OCI-LY1 (cell line): ENCODE data around the gene TADA1.
A peak's percentile ranks its signal among the peaks of the same experiment; 100 is the strongest.

Experiments used
- H2AFZ ChIP-seq: fragments of 200-600 bp; sonication (generic), shearing (Covaris generic); 2 replicates; pipeline ENCODE4 v1.6.0; 2014; ENCODE audit warnings: antibody characterized with exemption, mild to moderate bottlenecking, low read length
- H3F3A ChIP-seq: fragments of 200-600 bp; sonication (generic), shearing (Covaris generic); 2 replicates; pipeline ENCODE4 v1.6.0; 2014; ENCODE audit warnings: mild to moderate bottlenecking, antibody characterized with exemption, low read length, moderate library complexity; ENCODE audit not compliant: insufficient read depth
- H3K27ac ChIP-seq: fragments of 200-600 bp; sonication (generic); 2 replicates; pipeline ENCODE4 v1.5.1; 2014; ENCODE audit warnings: low read length, mixed run types, mild to moderate bottlenecking, low read depth; ENCODE audit not compliant: poor library complexity, severe bottlenecking
- H3K27me3 ChIP-seq: fragments of 200-600 bp; sonication (generic); 2 replicates; pipeline ENCODE4 v1.6.0; 2014; ENCODE audit warnings: antibody characterized with exemption, mild to moderate bottlenecking, low read length, moderate library complexity; ENCODE audit not compliant: insufficient read depth
- H3K36me3 ChIP-seq: fragments of 200-600 bp; sonication (generic); 2 replicates; pipeline ENCODE4 v1.6.1; 2014; ENCODE audit warnings: mild to moderate bottlenecking, antibody characterized with exemption, low read length, moderate library complexity, mixed read lengths; ENCODE audit not compliant: insufficient read depth
- H3K4me1 ChIP-seq: fragments of 200-600 bp; sonication (generic); 2 replicates; pipeline ENCODE4 v1.5.1; 2014; ENCODE audit warnings: mild to moderate bottlenecking, low read length, moderate library complexity; ENCODE audit not compliant: insufficient read depth, severe bottlenecking
- H3K4me2 ChIP-seq: fragments of 200-600 bp; sonication (generic), shearing (Covaris generic); 2 replicates; pipeline ENCODE4 v1.6.1; 2014; ENCODE audit warnings: low read length
- H3K4me3 ChIP-seq: fragments of 200-600 bp; sonication (generic); 2 replicates; pipeline ENCODE4 v1.5.1; 2014; ENCODE audit warnings: low read length, low read depth, mild to moderate bottlenecking, mixed read lengths; ENCODE audit not compliant: poor library complexity, severe bottlenecking
- H3K79me2 ChIP-seq: fragments of 200-600 bp; shearing (Covaris generic); 2 replicates; pipeline ENCODE4 v1.6.1; 2016; ENCODE audit warnings: mixed run types, low read length, mixed read lengths; ENCODE audit not compliant: insufficient read depth
- H3K9ac ChIP-seq: fragments of 200-600 bp; sonication (generic), shearing (Covaris generic); 2 replicates; pipeline ENCODE4 v1.6.1; 2014; ENCODE audit warnings: mild to moderate bottlenecking, low read length, mixed read lengths
- H3K9me2 ChIP-seq: fragments of 200-600 bp; sonication (generic), shearing (Covaris generic); 2 replicates; pipeline ENCODE4 v1.6.1; 2014; ENCODE audit warnings: low read depth, mild to moderate bottlenecking, low read length, mixed read lengths
- H3K9me3 ChIP-seq: fragments of 200-600 bp; shearing (Covaris generic); 2 replicates; pipeline ENCODE4 v1.6.1; 2014; ENCODE audit warnings: low read length, mixed read lengths
- H4K20me1 ChIP-seq: fragments of 200-600 bp; sonication (generic), shearing (Covaris generic); 2 replicates; pipeline ENCODE4 v1.6.0; 2016; ENCODE audit warnings: mild to moderate bottlenecking, low read length; ENCODE audit not compliant: insufficient read depth
- CTCF ChIP-seq: fragments of 200-600 bp; sonication (generic), shearing (Covaris generic); IDR thresholded peaks from 2 replicates; pipeline ENCODE4 v1.5.1; 2017; ENCODE audit warnings: mild to moderate bottlenecking, antibody characterized with exemption, low read length, moderate library complexity, mixed read lengths
- EZH2 ChIP-seq: fragments of 200-600 bp; sonication (generic), shearing (Covaris generic); IDR thresholded peaks from 2 replicates; pipeline ENCODE4 v1.8.0; 2017; ENCODE audit warnings: borderline replicate concordance, mixed run types, mild to moderate bottlenecking, antibody characterized with exemption, low read length, moderate library complexity, mixed read lengths

Gene TADA1

DNA sequence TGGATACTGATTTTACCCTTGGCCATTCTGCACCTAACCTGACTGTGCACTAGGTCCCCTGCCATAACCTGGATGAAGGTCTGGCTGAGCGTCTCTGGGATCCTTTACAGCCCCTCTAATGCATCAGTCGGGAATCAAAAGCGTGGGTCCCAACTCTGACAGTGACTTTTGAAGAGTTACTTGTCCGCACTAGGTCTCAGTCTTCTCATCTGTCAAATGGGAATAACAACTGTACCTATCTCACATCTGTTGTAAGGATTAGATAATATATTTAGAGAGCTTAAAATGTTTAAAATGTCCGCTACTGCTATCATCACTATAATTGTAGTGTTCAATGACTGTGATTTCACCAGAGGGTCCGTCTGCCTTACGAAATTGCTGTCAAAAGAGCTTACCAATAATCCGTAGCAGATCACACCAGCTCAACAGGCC, 746 bp downstream of the TADA1 start:
- Histone ChIP-seq H3K27ac (no peak overlapping the region), H3K36me3 (peaks cover 13% of the 10 kb centered on the region), H3K4me3 (peak overlapping the region; percentile 74), H3K9ac (peak overlapping the region; percentile 80), H2AFZ (no peak overlapping the region), H3K27me3 (no peaks in the 10 kb centered on the region), H3K79me2 (peaks cover 44% of the 10 kb centered on the region), H3F3A (no peaks in the 10 kb centered on the region), H3K4me1 (peaks cover 31% of the 10 kb centered on the region), H4K20me1 (no peaks in the 10 kb centered on the region), H3K9me2 (no peaks in the 10 kb centered on the region), H3K9me3 (no peaks in the 10 kb centered on the region), H3K4me2 (peak overlapping the region; percentile 91)
- TF ChIP-seq EZH2 (no peak), CTCF (no peak)

DNA sequence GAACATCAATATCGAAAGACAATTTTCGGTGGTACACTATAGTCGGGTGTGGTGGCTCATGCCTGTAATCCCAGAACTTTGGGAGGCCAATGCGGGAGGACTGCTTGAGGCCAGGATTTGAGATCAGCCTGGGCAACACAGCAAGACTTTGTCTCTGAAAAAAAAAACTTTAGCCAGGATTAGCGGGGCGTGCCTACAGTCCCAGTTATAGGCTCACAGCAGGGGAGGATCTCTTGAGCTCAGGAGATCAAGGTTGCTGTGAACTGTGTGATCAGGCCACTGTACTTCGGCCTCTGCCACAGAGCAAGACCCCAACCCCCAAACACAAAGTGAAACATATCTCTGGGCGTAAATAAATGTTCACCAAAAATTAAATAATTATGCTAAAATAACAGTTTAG, 1.6 kb downstream of the TADA1 start:
- no peak overlapping the region for H3K9ac ChIP-seq
- no peaks in the 10 kb centered on the region for H3F3A ChIP-seq
- peak overlapping the region; percentile 74 for H3K4me3 ChIP-seq
- peaks cover 44% of the 10 kb centered on the region for H3K79me2 ChIP-seq
- no peaks in the 10 kb centered on the region for H3K9me2 ChIP-seq
- no peak overlapping the region for H3K27ac ChIP-seq
- H3K4me2 ChIP-seq, result peak overlapping the region; percentile 91
- H4K20me1 ChIP-seq, result no peaks in the 10 kb centered on the region
- no peaks in the 10 kb centered on the region for H3K27me3 ChIP-seq
- H3K4me1 ChIP-seq, result peaks cover 31% of the 10 kb centered on the region
- H3K9me3 ChIP-seq, result no peaks in the 10 kb centered on the region
- no peak overlapping the region for H2AFZ ChIP-seq
- peaks cover 13% of the 10 kb centered on the region for H3K36me3 ChIP-seq
- TF ChIP-seq EZH2 (no peak), CTCF (no peak)

- Histone ChIP-seq H3K9me3 (no peaks in the 10 kb centered on the region), H3K27me3 (no peaks in the 10 kb centered on the region), H3K79me2 (peaks cover 44% of the 10 kb centered on the region), H3F3A (no peaks in the 10 kb centered on the region), H2AFZ (no peak overlapping the region), H3K4me2 (no peak overlapping the region), H3K4me1 (peaks cover 22% of the 10 kb centered on the region), H3K36me3 (peaks cover 42% of the 10 kb centered on the region), H3K9ac (no peak overlapping the region), H3K9me2 (no peaks in the 10 kb centered on the region), H4K20me1 (no peaks in the 10 kb centered on the region), H3K27ac (no peak overlapping the region), H3K4me3 (no peak overlapping the region)
- no peak for TF ChIP-seq EZH2
- TF ChIP-seq CTCF, result no peak
Measured at GRCh38 chr1:166870584-166870983, 5.5 kb downstream of the TADA1 start.
